A172 (cell line): Measurements from ENCODE around the gene PBRM1. TPM values are rescaled to one million over a fixed set of nuclear protein-coding genes. Genes with fewer than 3 reads are reported as not detected.

ENCODE experiments used
- DNase-seq: peaks from one replicate; pipeline ENCODE4 v3.0.0-alpha.2; 2015; ENCODE audit warnings: low spot score
- total RNA-seq: library from RNA; depleted of rRNA; stranded (reverse); fragments of >200 nt; shearing (Covaris generic); gene quantifications from 2 replicates; pipeline ENCODE4 v1.2.3, GENCODE V29; 2014; rRNA removed

PBRM1 gene
- total RNA-seq, 1 experiment from 2014 or later = 47.6 TPM

- no peak for DNase-seq
These were observed 174.2 kb downstream of the PBRM1 start for GRCh38 chr3:52511509-52511908.

DNA sequence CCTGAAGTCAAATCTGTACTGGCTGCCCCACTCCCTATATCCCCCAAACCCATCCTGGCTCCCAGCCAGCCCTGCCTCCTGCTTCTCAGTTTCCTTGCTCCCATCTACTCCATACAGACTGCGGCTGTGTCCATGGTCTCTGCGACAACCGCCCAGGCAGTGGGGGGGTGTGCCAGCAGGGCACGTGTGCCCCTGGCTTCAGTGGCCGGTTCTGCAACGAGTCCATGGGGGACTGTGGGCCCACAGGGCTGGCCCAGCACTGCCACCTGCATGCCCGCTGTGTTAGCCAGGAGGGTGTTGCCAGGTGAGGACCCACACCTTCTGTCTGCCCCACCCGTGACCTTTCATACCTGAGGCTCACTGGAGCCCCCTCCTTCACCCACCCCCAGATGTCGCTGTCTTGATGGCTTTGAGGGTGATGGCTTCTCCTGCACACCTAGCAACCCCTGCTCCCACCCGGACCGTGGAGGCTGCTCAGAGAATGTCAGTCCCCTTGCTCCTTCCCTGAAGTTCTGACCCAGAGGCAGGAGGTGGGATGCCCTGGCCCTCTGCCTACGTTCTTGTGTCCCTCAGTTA is 175.9 kb downstream of the PBRM1 start:
- no peak for DNase-seq

GRCh38 chr3:52507359-52507758 is 178.4 kb downstream of the PBRM1 start:
- DNase-seq = peak; percentile 88

DNA sequence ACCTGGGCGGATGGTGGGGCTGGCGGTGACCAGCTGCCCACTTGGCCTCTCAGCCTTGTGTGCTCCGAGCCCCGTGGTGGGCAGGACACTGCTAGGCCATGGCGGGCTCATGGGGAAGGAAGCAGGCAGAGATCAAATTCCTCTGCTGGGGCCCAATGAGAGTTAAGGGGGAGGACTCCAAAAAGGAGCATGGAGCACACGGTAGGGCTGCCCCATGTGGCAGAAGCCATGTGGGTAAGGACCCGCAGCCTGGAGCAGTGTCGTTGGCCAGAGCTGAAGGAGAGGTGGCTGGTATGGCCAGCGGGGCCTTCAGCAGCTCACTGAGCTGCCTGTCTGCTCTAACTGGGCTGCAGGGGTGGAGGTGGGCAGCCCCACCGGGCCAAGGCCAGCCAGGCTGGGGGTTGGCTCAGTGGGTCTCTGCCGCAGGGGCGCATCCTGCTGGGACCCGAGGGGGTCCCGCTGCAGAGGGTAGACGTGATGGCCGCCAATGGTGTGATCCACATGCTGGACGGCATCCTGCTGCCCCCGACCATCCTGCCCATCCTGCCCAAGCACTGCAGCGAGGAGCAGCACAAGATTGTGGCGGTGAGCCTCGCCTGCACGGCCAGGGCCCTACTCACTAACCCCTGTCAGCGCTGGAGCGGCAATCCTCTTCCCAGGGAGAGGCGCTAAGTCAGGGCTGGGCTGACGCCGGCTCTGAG is 179.3 kb downstream of the PBRM1 start:
- DNase-seq = no peak

DNA sequence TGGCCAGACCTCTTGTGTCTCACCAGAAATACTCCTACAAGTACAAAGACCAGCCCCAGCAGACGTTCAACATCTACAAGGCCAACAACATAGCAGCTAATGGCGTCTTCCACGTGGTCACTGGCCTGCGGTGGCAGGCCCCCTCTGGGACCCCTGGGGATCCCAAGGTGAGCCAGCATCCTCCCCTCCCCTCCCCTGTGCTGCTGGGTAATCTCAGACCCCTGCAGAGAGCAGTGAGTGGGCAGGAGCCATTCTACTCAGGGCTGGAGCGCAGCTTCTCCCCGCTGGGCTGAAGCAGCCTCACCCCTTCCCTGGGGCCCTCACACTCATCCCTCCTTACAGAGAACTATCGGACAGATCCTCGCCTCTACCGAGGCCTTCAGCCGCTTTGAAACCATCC is 180.7 kb downstream of the PBRM1 start:
- no peak for DNase-seq

GRCh38 chr3:52503788-52504424 is 181.8 kb downstream of the PBRM1 start:
- no peak for DNase-seq

- no peak for DNase-seq
These were observed 182.8 kb downstream of the PBRM1 start for GRCh38 chr3:52502808-52503350.

DNA sequence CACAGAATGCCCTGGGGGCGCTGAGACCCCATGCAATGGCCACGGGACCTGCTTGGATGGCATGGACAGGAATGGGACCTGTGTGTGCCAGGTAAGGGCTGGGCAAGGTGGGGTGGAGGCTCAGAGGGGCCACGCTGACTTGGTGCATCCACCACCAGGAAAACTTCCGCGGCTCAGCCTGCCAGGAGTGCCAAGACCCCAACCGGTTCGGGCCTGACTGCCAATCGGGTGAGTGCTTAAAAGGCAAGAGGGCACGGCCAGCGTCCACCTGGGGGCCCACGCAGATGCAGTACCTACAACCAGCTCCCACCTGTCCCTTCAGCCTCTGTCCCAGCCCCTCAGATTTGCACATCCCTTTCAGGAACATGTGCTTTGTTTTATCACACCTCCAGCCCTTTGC is 183.7 kb downstream of the PBRM1 start:
- DNase-seq = no peak

DNA sequence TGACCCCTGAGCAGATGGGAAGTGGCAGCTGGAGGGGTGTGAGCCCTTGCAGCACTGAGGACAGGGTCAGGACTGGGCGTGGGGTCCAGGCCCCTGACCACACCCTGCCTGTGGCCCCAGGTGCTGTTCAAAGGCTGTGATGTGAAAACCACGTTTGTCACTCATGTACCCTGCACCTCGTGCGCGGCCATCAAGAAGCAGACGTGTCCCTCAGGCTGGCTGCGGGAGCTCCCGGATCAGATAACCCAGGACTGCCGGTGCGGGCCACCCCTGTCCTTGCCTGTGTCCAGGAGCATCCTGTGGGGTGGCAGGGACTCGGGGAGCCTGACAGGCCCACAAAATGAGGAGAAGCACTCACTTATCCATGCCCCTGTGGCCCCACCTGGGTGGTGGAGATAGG is 184.7 kb downstream of the PBRM1 start:
- DNase-seq = no peak

DNA sequence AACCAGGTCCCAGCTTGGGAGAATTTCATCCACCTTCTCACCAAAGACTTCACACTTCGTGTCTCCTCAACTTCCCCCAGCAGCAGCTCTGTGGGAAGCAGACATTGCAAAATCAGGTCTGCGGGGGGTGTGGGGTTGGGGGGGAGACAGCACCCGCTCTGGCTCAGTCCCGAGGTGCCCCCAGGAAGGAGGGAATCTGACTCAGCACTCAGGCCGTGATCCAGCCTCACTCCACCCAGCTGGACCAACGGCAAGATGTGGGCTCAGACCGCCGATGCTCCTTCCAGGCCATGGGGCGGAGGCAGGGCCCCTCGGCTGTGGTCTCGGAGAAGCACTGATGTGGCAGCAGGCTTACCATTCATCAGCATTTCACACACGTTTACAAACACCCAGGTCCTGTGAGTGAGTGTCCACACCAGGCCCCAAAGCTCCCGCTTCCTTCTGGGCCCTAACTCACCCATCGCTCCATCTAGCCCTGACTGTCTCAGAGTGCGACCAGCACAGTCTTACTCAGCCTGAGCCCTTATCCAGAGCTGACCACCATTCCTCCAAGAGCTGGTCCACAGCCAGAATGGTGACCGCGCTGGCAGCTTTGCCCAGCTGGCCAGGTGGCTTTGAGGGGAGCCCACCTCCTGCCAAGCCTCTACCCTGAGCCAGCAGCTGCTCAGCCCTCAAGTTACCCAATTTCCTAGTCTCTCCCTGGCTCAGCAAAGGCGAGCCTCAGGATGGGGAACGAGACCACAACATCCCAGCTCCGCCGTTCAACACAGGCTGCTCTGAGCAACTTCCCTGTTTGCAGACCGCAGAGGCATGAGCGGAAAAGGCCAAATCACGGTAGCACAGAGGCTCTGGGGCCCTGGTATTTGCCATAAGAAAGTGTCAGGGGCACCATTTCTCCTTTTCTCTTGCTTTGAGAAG is 187.3 kb downstream of the PBRM1 start:
- DNase-seq = peak; percentile 38

DNA sequence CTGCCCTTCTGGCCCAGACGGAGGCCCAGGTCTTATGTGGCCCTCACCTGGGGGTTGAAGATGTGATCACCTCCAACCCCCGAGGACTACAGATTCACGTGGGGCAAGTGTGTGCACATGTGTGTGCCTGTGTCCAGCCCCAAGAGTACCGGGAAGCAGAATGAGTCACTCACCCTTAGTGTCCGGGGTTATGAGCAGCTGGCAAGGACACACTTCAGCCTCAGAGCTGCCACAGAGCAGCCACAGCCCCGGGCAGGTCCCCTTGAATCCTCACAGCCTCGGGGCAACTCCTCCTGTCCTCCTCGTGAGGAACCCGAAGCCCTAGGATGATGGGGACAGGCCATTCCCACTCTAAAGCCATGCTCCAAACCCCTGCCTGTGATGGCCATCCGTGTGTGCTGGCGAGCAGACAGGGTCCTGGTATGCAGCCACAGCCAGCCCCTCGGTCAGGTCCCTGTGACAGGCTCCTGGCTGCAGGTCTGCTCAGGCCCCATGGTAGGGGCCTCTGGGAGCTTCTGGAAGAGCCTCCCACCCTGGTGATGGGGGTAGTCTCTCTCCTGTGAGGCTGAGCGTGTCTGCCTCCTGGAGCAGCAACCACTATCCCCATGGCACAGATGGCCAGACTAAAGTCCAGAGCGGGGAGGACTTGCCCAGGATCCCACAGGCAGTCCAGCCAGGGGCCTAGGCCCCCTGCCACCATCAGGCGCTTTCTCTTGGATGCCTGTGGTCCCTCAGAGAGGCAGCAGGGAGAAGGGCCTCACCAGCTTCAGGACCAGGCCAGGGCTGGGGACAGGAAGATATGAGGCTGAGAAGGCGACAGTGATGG is 189.7 kb downstream of the PBRM1 start:
- DNase-seq = peak; percentile 40

Other genes starting within 250 kb of the PBRM1 start
- gene SEMA3G, start 240.8 kb downstream of the PBRM1 start, total RNA-seq = 0.05 and 0.07 TPM in 2 replicates
- gene TNNC1, start 231.9 kb downstream of the PBRM1 start, total RNA-seq = 16.5 and 36.6 TPM in 2 replicates
- 25.7 and 46.1 TPM in 2 replicates for gene NISCH, start 230.3 kb downstream of the PBRM1 start, total RNA-seq
- gene STAB1, start 190.6 kb downstream of the PBRM1 start, total RNA-seq = 0.12 TPM in 1 of 2 replicates, not detected in the other
- 65.6 and 92.3 TPM in 2 replicates for gene NT5DC2, start 152.1 kb downstream of the PBRM1 start, total RNA-seq
- 17.1 and 47.0 TPM in 2 replicates for gene UQCC5, start 149.3 kb downstream of the PBRM1 start, total RNA-seq
- gene GNL3, start 119 bp upstream of the PBRM1 start, total RNA-seq = 120 and 188 TPM in 2 replicates
- 74.6 and 100 TPM in 2 replicates for gene GLT8D1, start 19.9 kb upstream of the PBRM1 start, total RNA-seq
- gene SPCS1, start 20.2 kb upstream of the PBRM1 start, total RNA-seq = 192 and 194 TPM in 2 replicates
- 14.1 and 24.7 TPM in 2 replicates for gene NEK4, start 85.0 kb upstream of the PBRM1 start, total RNA-seq
- not detected in 2 replicates for gene ITIH1, start 91.7 kb upstream of the PBRM1 start, total RNA-seq
- gene ITIH3, start 108.9 kb upstream of the PBRM1 start, total RNA-seq = 2.2 and 3.1 TPM in 2 replicates
- 0.69 and 1.1 TPM in 2 replicates for gene ITIH4, start 144.8 kb upstream of the PBRM1 start, total RNA-seq
- gene MUSTN1, start 149.1 kb upstream of the PBRM1 start, total RNA-seq = 0.22 TPM in 1 of 2 replicates, not detected in the other
- 8.6 and 10.2 TPM in 2 replicates for gene STIMATE, start 211.6 kb upstream of the PBRM1 start, total RNA-seq